ENCODE data around the gene MBD4. TPM values are rescaled to one million over a fixed set of nuclear protein-coding genes. Genes with fewer than 3 reads are reported as not detected.
"Not testable (repeated sequence)": the region's sequence is repeated elsewhere in the genome, so short reads cannot be mapped to it uniquely, and the experiment has no call there.

Gene MBD4
- total and polyA plus RNA-seq, 12 donors: 11.1 to 37.8 (median 19.2) TPM

DNA sequence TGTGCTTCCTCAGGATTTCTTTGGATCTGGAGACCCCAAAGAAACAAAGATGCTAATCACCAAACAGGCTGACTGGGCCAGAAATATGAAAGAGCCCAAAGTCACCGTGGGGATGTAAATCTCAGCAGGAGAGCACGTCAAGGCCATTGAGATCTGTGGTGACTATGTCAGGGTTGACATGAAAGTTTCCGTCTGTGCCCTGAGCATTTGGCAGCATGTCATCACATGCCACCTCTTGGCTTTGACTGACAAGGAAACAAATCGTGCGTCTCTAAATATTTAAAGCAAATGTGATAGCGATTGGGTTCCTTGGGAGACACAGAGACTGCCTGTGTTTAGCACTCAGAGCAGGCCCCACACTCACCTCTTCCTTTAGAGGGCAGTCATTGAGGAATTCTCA is 46.5 kb downstream of the MBD4 start:
- no peak for TF ChIP-seq CTCF (IDR thresholded peaks at IDR 0.05)
- no peak for ATAC-seq
- intact Hi-C loops (cut with DNase I): loop anchor here in 1 of 10 donors (10.0 kb wide), 1 partner anchor 432 kb away; no protein-coding TSS in a partner anchor
- no peak overlapping the region for H3K4me3 ChIP-seq
- no peak for DNase-seq
- peaks cover 0 to 74% (median 25%) of the 10 kb centered on the region in 9 donors for H3K4me1 ChIP-seq
- H3K27ac ChIP-seq: peak overlapping the region in 1 of 10 donors; percentile 51
- H3K27me3 ChIP-seq: no peaks in the 10 kb centered on the region
- H3K9me3 ChIP-seq: no peaks in the 10 kb centered on the region
- peaks cover 0 to 80% (median 14%) of the 10 kb centered on the region in 9 donors for H3K36me3 ChIP-seq
- 55 to 58% methylated on average over 6 of the region's 6 CpGs for WGBS, 2 donors

DNA sequence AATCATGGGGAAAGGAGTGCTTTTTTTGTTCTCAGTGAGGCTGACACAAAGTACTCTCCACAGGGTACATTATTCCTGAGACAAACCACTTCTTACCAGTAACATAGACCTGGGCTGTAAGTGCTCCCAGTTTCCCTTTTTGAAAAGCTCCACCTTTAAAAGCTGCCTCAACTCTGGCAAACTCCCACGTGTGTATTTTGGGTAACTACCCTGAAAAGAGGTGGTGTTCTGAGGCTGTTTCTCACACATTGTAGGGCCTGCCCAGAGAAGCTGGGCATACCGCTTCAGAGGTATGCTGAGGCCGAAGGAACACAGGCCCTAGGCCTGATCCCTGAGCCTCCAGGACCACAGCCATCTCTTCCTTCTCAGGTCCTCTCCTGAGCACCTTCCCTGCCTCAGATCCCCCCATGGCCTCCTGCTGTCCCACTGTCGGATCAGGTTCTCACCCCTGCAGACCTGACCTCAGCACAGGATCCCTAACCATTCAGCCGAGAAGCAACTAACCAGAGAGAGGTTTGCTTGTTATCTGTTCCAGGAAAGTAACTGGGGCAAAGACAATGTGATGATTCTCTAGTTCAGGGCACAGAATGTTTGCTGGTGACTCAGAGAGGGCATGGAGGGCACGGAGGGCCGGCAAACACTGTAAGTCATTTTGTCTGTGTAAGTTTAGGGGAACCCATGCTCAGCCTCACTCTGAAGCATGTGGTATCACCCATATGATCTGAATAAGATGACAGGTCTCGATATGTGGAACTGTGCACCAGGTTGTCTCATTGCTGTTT is 47.5 kb downstream of the MBD4 start:
- ATAC-seq, H3K9me3 ChIP-seq, H3K4me3 ChIP-seq, DNase-seq, H3K27me3 ChIP-seq: not testable (repeated sequence)
- peaks cover 0 to 88% (median 21%) of the 10 kb centered on the region in 9 donors for H3K36me3 ChIP-seq
- peak overlapping the region in 2 of 10 donors; percentile 35 to 84 for H3K27ac ChIP-seq
- WGBS, 2 donors: 79 to 92% methylated on average over 8 of the region's 8 CpGs
- H3K4me1 ChIP-seq: peaks cover 0 to 70% (median 21%) of the 10 kb centered on the region in 9 donors
- intact Hi-C loops (cut with DNase I): loop anchor here in 1 of 10 donors (10.0 kb wide), 1 partner anchor 433 kb away; no protein-coding TSS in a partner anchor

DNA sequence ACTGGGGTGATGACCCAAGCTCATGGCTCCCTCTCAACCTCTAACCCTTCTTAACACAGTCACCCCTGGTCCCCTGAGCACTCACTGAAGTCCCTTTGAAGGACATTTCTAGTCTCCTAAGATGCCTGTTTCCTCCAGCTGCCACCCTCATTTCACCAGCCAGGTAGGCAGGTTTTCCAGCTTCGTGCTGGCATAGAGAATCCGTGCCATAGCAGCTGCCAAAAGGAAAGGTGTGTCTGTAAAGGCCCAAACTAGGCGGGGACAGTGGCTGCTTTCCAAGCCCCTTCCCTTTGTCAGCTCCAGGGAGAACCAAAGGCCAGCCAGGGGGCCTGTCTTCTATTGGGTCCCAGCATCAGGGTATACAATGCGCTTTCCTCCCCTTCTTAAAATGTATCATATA is 48.2 kb downstream of the MBD4 start:
- peaks cover 0 to 87% (median 21%) of the 10 kb centered on the region in 9 donors for H3K36me3 ChIP-seq
- not testable (repeated sequence) for ATAC-seq, H3K4me3 ChIP-seq, H3K9me3 ChIP-seq, DNase-seq, H3K27me3 ChIP-seq
- peak overlapping the region in 6 of 10 donors; percentile 3 to 84 (median 32) for H3K27ac ChIP-seq
- H3K4me1 ChIP-seq: peaks cover 0 to 63% (median 18%) of the 10 kb centered on the region in 9 donors
- whole genome bisulfite sequencing, 2 donors: 59 to 83% methylated on average over 3 of the region's 4 CpGs
- intact Hi-C loops (cut with DNase I): loop anchor here in 1 of 10 donors (10.0 kb wide), 1 partner anchor 433 kb away; no protein-coding TSS in a partner anchor

- Histone ChIP-seq H3K27me3 (no peaks in the 10 kb centered on the region), H3K27ac (peak overlapping the region in 9 of 10 donors; percentile 5 to 84 (median 65)), H3K36me3 (peaks cover 0 to 82% (median 15%) of the 10 kb centered on the region in 9 donors), H3K4me3 (no peak overlapping the region), H3K9me3 (no peaks in the 10 kb centered on the region), H3K4me1 (peaks cover 0 to 46% (median 17%) of the 10 kb centered on the region in 9 donors)
- WGBS, 2 donors: 62 to 65% methylated on average over 3 of the region's 3 CpGs
- ATAC-seq: no peak
- no peak for TF ChIP-seq CTCF (IDR thresholded peaks at IDR 0.05)
- DNase-seq: no peak
- intact Hi-C loops (cut with DNase I): loop anchor here in 2 of 10 donors (10.0 kb wide), 2 partner anchors 235 to 545 kb away; no protein-coding TSS in a partner anchor
Observed at GRCh38 chr3:129389572-129389937, 50.2 kb downstream of the MBD4 start.

DNA sequence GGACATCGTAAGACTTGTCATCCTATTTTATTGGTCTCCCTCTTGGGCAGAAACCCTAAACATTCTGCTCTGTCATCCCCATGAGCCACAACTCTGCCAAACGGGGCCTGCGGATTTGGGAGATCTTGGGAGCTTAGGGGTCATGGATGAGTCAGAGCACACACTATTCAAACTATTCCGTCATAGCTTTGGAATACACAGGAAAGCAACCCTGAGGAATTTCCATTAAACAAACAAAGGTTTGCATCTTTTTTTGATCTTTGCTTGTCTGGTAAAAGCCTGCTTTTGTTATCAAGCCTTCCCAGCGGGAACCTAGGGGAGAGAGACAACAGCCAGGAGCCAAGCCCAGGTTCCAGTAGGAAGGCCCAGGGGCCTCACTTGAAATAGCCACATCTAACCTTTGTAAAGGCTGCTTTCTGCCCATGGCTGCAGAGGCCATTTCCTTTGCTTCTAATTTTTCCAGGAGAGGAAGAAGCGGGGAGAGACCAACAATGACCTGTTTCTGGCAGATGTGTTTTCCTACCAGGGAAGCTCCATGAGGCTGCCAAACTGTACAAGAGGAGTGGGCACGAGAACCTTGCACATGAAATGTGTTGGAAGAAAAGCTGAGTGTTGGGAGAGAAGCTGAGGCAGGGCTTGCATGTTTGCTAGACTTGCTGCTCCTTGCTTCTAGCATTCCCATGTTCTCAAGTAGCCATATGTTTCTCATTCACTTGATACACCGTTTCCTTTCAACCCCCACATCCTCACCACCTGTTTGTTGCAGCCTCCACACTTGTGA is 50.8 kb downstream of the MBD4 start:
- ATAC-seq: peak; percentile 60 to 83 (median 74)
- not testable (repeated sequence) for H3K4me3 ChIP-seq, H3K9me3 ChIP-seq, H3K27me3 ChIP-seq
- peak overlapping the region in 9 of 10 donors; percentile 5 to 87 (median 65) for H3K27ac ChIP-seq
- intact Hi-C loops (cut with DNase I): loop anchor here in 2 of 10 donors (10.0 kb wide), 2 partner anchors 236 to 546 kb away; no protein-coding TSS in a partner anchor
- peaks cover 0 to 82% (median 15%) of the 10 kb centered on the region in 9 donors for H3K36me3 ChIP-seq
- peaks cover 0 to 45% (median 17%) of the 10 kb centered on the region in 9 donors for H3K4me1 ChIP-seq
- DNase-seq: peak in 1 of 2 donors; percentile 25
- 61 to 69% methylated on average over 8 of the region's 8 CpGs for WGBS, 2 donors

All from heart right ventricle (tissue), 16 donors.